GM12878 (cell line): Measurements from ENCODE around the gene CEP19. TPM values are rescaled to one million over a fixed set of nuclear protein-coding genes. Genes with fewer than 3 reads are reported as not detected.

ENCODE experiments used
- BCL3 ChIP-seq: IDR thresholded peaks from 2 replicates; pipeline ENCODE4 v1.6.1; 2011; ENCODE audit warnings: borderline replicate concordance, low read depth, mild to moderate bottlenecking, moderate library complexity, low read length; ENCODE audit not compliant: insufficient read depth, poor library complexity, severe bottlenecking
- CBX5 ChIP-seq: sonication (generic); IDR thresholded peaks from 2 replicates; pipeline ENCODE4 v1.6.1; 2016; ENCODE audit warnings: low read depth, moderate library complexity, mild to moderate bottlenecking, inconsistent platforms
- HDGF ChIP-seq: fragments of 450-650 bp; IDR thresholded peaks from 2 replicates; pipeline ENCODE4 v1.6.1; 2016; ENCODE audit warnings: antibody characterized with exemption
- MEF2A ChIP-seq: IDR thresholded peaks from 2 replicates; pipeline ENCODE4 v1.6.1; 2011; ENCODE audit warnings: low read depth, mild to moderate bottlenecking, low read length, moderate library complexity; ENCODE audit not compliant: insufficient read depth
- MTA2 ChIP-seq: fragments of 450-650 bp; IDR thresholded peaks from 2 replicates; pipeline ENCODE4 v1.6.1; 2016; ENCODE audit warnings: low read depth, mild to moderate bottlenecking, moderate library complexity
- PAX8 ChIP-seq: fragments of 450-650 bp; IDR thresholded peaks from 2 replicates; pipeline ENCODE4 v1.6.1; 2017; ENCODE audit warnings: mild to moderate bottlenecking, moderate library complexity
- RFX5 ChIP-seq: IDR thresholded peaks from 2 replicates; pipeline ENCODE4 v1.6.1; 2011; ENCODE audit warnings: low read depth, low read length, improper control_type of control experiment
- SIX5 ChIP-seq: IDR thresholded peaks from 2 replicates; pipeline ENCODE4 v1.6.1; 2011; ENCODE audit warnings: mild to moderate bottlenecking, low read depth, low read length, moderate library complexity; ENCODE audit not compliant: severe bottlenecking
- STAT1 ChIP-seq: fragments of 450-650 bp; conservative IDR thresholded peaks from 2 replicates; pipeline ENCODE4 v1.6.1; 2014; ENCODE audit warnings: antibody characterized with exemption, mild to moderate bottlenecking
- SUPT20H ChIP-seq: IDR thresholded peaks from 2 replicates; pipeline ENCODE4 v1.6.1; 2011; ENCODE audit warnings: low read depth, mild to moderate bottlenecking, low read length, moderate library complexity, borderline replicate concordance; ENCODE audit not compliant: control insufficient read depth
- SUZ12 ChIP-seq: fragments of 200-600 bp; sonication (generic); IDR thresholded peaks from one replicate; pipeline ENCODE4 v1.6.1; 2018; ENCODE audit warnings: antibody characterized with exemption, mild to moderate bottlenecking; ENCODE audit not compliant: unreplicated experiment
- ZNF687 ChIP-seq: fragments of 450-650 bp; IDR thresholded peaks from 2 replicates; pipeline ENCODE4 v1.6.1; 2017; ENCODE audit warnings: mild to moderate bottlenecking, moderate library complexity
- polyA plus RNA-seq, 11 experiments: library from polyadenylated mRNA; depleted of rRNA in 4 of 11; unstranded in 6 of 11; stranded (reverse) in 5 of 11; fragments of >200 nt; fragmentation: Nextera tagmentation in 4 of 11; fragmentation: Illumina TruSeq in 1 of 11; extraction: Ambion mirVana in 4 of 11; extraction: Trizol in 1 of 11; gene quantifications; 1 replicate in 1 of 11; 2 replicates in 10 of 11; pipeline versions ENCODE4 v1.2.1 to v1.2.3, GENCODE V29; 2011 to 2016; ENCODE audit warnings: inconsistent platforms in 2 of 11, missing spikeins in 2 of 11, low read depth in 1 of 11
- total RNA-seq, 4 experiments: library from RNA; depleted of rRNA in 3 of 4; stranded (reverse); fragments of >200 nt in 3 of 4; fragmentation: Illumina TruSeq in 1 of 4; extraction: Trizol in 1 of 4; gene quantifications; 2 replicates each; pipeline versions ENCODE4 v1.2.1 to v1.2.3, GENCODE V29; 2013 to 2021
- TF ChIP-seq, protein P1 (sequence below): IDR thresholded peaks from 2 replicates; pipeline ENCODE4 v1.6.1; 2012; ENCODE audit warnings: low read depth, low read length, improper control_type of control experiment
- TF ChIP-seq, protein P2 (sequence below): fragments of 450-650 bp; formaldehyde crosslinking; IDR thresholded peaks from 2 replicates; pipeline ENCODE4 v1.5.0; 2022; ENCODE audit warnings: mild to moderate bottlenecking, missing genetic modification characterization
- TF ChIP-seq, protein P3 (sequence below): IDR thresholded peaks from 2 replicates; pipeline ENCODE4 v1.6.1; 2011; ENCODE audit warnings: low read depth, mild to moderate bottlenecking, low read length, moderate library complexity, borderline replicate concordance; ENCODE audit errors: extremely low read depth
- TF ChIP-seq, protein P4 (sequence below): fragments of 450-650 bp; IDR thresholded peaks from 2 replicates; pipeline ENCODE4 v1.6.1; 2017; ENCODE audit warnings: low read depth, mild to moderate bottlenecking, moderate library complexity

The CEP19 gene
- total and polyA plus RNA-seq, 10 of the 15 experiments (the other 5 are each of a cell fraction or from before 2014, with no cell fraction given) = 1.9 to 5.9 (median 2.7) TPM

DNA sequence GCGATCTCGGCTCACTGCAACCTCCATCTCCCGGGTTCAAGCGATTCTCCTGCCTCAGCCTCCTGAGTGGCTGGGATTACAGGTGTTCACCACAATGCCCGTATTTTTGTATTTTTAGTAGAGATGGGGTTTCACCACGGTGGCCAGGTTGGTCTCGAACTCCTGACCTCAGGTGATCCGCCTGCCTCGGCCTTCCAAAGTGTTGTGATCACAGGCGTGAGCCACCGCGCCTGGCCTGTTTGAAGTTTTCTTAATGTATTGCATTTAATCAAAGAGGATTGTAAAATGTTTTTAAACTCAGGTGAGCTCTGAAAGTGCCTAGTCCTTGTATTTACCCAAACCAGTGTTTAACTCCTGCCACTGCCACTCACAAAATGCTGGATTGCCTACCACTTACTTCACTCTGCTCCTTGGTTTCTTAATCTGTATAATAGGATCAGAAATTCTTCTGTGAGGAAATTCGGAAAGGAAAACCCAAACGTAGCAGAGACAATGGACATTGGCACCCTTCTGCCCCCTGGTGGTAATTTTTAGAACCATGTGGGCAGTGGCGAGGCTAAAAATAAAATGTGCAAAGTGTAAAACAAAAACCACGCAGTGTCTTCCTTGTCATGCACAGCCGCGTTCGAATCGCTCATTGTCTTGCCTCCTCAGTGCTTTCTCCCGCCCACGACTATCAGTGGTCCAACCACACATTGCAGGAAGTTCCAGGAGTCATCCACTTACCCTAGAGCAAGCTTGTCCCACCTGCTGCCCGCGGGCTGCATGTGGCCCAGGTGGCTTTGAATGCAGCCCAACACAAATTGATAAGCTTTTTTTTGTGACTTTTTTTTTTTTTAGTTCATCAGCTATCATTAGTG lies 27.3 kb downstream of the CEP19 start (continued):
- TF ChIP-seq BCL3 (no peak), SUPT20H (no peak), MEF2A (peak; percentile 96), SUZ12 (no peak), RFX5 (no peak), CBX5 (peak; percentile 72; the same call in 1 of the 2 replicates), MTA2 (peak; percentile 67; the same call in 1 of the 2 replicates), HDGF (no peak), STAT1 (no peak), ZNF687 (no peak), PAX8 (no peak), SIX5 (no peak)
- TF ChIP-seq, protein P1, sequence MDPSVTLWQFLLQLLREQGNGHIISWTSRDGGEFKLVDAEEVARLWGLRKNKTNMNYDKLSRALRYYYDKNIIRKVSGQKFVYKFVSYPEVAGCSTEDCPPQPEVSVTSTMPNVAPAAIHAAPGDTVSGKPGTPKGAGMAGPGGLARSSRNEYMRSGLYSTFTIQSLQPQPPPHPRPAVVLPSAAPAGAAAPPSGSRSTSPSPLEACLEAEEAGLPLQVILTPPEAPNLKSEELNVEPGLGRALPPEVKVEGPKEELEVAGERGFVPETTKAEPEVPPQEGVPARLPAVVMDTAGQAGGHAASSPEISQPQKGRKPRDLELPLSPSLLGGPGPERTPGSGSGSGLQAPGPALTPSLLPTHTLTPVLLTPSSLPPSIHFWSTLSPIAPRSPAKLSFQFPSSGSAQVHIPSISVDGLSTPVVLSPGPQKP = no peak
- TF ChIP-seq, protein P2, sequence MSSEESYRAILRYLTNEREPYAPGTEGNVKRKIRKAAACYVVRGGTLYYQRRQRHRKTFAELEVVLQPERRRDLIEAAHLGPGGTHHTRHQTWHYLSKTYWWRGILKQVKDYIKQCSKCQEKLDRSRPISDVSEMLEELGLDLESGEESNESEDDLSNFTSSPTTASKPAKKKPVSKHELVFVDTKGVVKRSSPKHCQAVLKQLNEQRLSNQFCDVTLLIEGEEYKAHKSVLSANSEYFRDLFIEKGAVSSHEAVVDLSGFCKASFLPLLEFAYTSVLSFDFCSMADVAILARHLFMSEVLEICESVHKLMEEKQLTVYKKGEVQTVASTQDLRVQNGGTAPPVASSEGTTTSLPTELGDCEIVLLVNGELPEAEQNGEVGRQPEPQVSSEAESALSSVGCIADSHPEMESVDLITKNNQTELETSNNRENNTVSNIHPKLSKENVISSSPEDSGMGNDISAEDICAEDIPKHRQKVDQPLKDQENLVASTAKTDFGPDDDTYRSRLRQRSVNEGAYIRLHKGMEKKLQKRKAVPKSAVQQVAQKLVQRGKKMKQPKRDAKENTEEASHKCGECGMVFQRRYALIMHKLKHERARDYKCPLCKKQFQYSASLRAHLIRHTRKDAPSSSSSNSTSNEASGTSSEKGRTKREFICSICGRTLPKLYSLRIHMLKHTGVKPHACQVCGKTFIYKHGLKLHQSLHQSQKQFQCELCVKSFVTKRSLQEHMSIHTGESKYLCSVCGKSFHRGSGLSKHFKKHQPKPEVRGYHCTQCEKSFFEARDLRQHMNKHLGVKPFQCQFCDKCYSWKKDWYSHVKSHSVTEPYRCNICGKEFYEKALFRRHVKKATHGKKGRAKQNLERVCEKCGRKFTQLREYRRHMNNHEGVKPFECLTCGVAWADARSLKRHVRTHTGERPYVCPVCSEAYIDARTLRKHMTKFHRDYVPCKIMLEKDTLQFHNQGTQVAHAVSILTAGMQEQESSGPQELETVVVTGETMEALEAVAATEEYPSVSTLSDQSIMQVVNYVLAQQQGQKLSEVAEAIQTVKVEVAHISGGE (CRISPR knock-in tag) = no peak
- TF ChIP-seq, protein P3, sequence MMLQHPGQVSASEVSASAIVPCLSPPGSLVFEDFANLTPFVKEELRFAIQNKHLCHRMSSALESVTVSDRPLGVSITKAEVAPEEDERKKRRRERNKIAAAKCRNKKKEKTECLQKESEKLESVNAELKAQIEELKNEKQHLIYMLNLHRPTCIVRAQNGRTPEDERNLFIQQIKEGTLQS = no peak
- TF ChIP-seq, protein P4, sequence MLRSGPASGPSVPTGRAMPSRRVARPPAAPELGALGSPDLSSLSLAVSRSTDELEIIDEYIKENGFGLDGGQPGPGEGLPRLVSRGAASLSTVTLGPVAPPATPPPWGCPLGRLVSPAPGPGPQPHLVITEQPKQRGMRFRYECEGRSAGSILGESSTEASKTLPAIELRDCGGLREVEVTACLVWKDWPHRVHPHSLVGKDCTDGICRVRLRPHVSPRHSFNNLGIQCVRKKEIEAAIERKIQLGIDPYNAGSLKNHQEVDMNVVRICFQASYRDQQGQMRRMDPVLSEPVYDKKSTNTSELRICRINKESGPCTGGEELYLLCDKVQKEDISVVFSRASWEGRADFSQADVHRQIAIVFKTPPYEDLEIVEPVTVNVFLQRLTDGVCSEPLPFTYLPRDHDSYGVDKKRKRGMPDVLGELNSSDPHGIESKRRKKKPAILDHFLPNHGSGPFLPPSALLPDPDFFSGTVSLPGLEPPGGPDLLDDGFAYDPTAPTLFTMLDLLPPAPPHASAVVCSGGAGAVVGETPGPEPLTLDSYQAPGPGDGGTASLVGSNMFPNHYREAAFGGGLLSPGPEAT = peak; percentile 88
